ENCODE data around the gene FAM131C. TPM values are rescaled to one million over a fixed set of nuclear protein-coding genes. Genes with fewer than 3 reads are reported as not detected.
"Not testable (repeated sequence)": the region's sequence is repeated elsewhere in the genome, so short reads cannot be mapped to it uniquely, and the experiment has no call there.

FAM131C gene
- polyA plus RNA-seq, 3 donors, result not detected

DNA sequence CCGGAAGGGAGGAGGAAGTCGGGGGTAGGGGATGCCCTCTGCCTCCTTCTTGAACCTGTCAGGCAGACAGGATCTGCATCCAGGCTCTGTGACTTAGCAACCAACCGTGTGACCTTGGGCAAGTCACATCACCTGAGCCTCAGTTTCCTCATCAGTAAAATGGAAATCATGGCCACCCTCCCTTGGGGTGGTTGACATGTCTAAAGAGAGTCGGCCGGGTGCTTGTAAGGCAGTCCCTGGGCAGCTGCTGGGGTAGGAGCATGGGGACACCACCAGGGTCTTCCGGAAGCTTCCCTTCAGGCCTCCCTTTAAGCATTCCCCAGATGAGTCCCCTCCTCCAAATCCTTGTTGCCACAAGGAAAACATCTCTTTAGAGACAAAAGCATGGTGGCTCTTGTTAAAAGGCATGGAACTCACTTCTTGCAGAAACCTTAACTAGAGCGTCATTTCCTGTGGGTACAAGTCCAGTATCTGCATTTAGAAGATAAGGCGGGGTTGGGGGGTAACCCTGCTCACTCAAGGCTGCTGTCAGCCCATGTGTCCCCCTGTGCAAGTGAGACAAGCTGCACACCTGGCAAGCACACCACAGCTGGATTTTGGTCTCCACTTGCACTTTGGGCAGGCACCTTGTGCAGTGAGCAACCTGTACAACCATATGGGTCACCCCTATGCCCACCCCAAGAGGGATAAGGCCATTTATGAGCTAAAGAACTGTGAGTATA is 19.5 kb downstream of the FAM131C start:
- H3K27me3 Mint-ChIP-seq (ENCODE audit: low read depth in 3 of 3), result peaks cover 0 to 19% (median 3%) of the 10 kb centered on the region in 3 donors
- Histone ChIP-seq H3K79me2 (ENCODE audit: insufficient read depth, low read length) (no peaks in the 10 kb centered on the region), H4K20me1 (ENCODE audit: insufficient read depth, low read length) (no peaks in the 10 kb centered on the region), H3K9ac (ENCODE audit: insufficient read depth, low read length, poor library complexity, severe bottlenecking) (no peak overlapping the region), H3K36me3 (replicated peaks in 1 of 2; ENCODE audit: control insufficient read depth in 1 of 2, insufficient read depth in 2 of 2, low read length in 2 of 2) (no peaks in the 10 kb centered on the region), H3K27ac (ENCODE audit: low read depth in 1 of 2, low read length in 2 of 2) (no peak overlapping the region), H3K4me3 (replicated peaks in 1 of 3; ENCODE audit: low read depth in 2 of 3, low read length in 3 of 3) (no peak overlapping the region), H3K4me1 (ENCODE audit: control insufficient read depth in 1 of 2, insufficient read depth in 2 of 2, low read length in 2 of 2) (peaks cover under 1 to 3% of the 10 kb centered on the region in 2 donors), H3K9me3 (replicated peaks in 1 of 2; ENCODE audit: control insufficient read depth in 1 of 2, insufficient read depth in 1 of 2, low read length in 2 of 2) (no peaks in the 10 kb centered on the region), H2AFZ (ENCODE audit: insufficient read depth, low read depth, low read length, poor library complexity, severe bottlenecking) (no peak overlapping the region), H3K27me3 (ENCODE audit: control insufficient read depth in 2 of 2, insufficient read depth in 2 of 2, low read length in 2 of 2) (no peaks in the 10 kb centered on the region), H3K4me2 (replicated peaks; ENCODE audit: extremely low read depth, low read length, poor library complexity, severe bottlenecking) (no peak overlapping the region)
- no peaks in the 10 kb centered on the region for H3K36me3 Mint-ChIP-seq
- no peak overlapping the region for H3K27ac Mint-ChIP-seq
- intact Hi-C loops (cut with micrococcal nuclease), result loop anchor here in 1 of 2 donors (2.0 to 10.0 kb wide), 2 partner anchors 41 to 259 kb away; no protein-coding TSS in a partner anchor
- WGBS (ENCODE audit: insufficient coverage), result 65% methylated on average over 3 of the region's 8 CpGs
- H3K9me3 Mint-ChIP-seq, result peaks cover 0 to 2% (median 0%) of the 10 kb centered on the region in 7 donors
- no peak for DNase-seq
- H3K4me1 Mint-ChIP-seq, result peaks cover 4% of the 10 kb centered on the region
- TF ChIP-seq, protein P1, sequence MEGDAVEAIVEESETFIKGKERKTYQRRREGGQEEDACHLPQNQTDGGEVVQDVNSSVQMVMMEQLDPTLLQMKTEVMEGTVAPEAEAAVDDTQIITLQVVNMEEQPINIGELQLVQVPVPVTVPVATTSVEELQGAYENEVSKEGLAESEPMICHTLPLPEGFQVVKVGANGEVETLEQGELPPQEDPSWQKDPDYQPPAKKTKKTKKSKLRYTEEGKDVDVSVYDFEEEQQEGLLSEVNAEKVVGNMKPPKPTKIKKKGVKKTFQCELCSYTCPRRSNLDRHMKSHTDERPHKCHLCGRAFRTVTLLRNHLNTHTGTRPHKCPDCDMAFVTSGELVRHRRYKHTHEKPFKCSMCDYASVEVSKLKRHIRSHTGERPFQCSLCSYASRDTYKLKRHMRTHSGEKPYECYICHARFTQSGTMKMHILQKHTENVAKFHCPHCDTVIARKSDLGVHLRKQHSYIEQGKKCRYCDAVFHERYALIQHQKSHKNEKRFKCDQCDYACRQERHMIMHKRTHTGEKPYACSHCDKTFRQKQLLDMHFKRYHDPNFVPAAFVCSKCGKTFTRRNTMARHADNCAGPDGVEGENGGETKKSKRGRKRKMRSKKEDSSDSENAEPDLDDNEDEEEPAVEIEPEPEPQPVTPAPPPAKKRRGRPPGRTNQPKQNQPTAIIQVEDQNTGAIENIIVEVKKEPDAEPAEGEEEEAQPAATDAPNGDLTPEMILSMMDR (IDR thresholded peaks at IDR 0.05), result no peak
- H3K4me3 Mint-ChIP-seq, result no peak overlapping the region

DNA sequence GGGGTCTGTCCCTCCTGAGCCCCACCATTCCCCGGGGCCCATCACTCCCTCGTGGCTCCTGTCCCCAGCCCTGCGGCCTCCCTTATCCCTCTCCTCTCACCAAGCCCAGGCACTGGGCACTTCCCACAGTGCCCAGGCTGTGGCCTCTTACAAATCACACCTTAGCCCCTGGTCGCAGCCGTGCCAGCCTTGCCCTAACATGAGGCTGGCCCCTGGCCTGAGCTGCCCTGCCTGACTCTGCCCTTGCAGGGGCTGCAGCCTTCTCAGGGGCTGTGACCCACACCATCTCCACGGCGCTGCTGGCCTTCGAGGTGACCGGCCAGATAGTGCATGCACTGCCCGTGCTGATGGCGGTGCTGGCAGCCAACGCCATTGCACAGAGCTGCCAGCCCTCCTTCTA is 21.5 kb downstream of the FAM131C start:
- DNase-seq; H3K27me3 ChIP-seq (ENCODE audit: control insufficient read depth in 2 of 2, insufficient read depth in 2 of 2, low read length in 2 of 2); H3K9ac ChIP-seq (ENCODE audit: insufficient read depth, low read length, poor library complexity, severe bottlenecking); H2AFZ ChIP-seq (ENCODE audit: insufficient read depth, low read depth, low read length, poor library complexity, severe bottlenecking); H3K4me1 ChIP-seq (ENCODE audit: control insufficient read depth in 1 of 2, insufficient read depth in 2 of 2, low read length in 2 of 2); H3K4me2 ChIP-seq (replicated peaks; ENCODE audit: extremely low read depth, low read length, poor library complexity, severe bottlenecking); H3K27ac Mint-ChIP-seq; H3K4me1 Mint-ChIP-seq; H4K20me1 ChIP-seq (ENCODE audit: insufficient read depth, low read length); H3K4me3 ChIP-seq (replicated peaks in 1 of 3; ENCODE audit: low read depth in 2 of 3, low read length in 3 of 3); H3K79me2 ChIP-seq (ENCODE audit: insufficient read depth, low read length); H3K9me3 Mint-ChIP-seq; H3K36me3 ChIP-seq (replicated peaks in 1 of 2; ENCODE audit: control insufficient read depth in 1 of 2, insufficient read depth in 2 of 2, low read length in 2 of 2); H3K27ac ChIP-seq (ENCODE audit: low read depth in 1 of 2, low read length in 2 of 2); H3K4me3 Mint-ChIP-seq; H3K36me3 Mint-ChIP-seq; H3K9me3 ChIP-seq (replicated peaks in 1 of 2; ENCODE audit: control insufficient read depth in 1 of 2, insufficient read depth in 1 of 2, low read length in 2 of 2): not testable (repeated sequence)
- intact Hi-C loops (cut with micrococcal nuclease), result loop anchor here in 1 of 2 donors (10.0 kb wide), 1 partner anchor 257 kb away; no protein-coding TSS in a partner anchor
- 95% methylated on average over 9 of the region's 12 CpGs for WGBS (ENCODE audit: insufficient coverage)
- peaks cover 0 to 31% (median 5%) of the 10 kb centered on the region in 3 donors for H3K27me3 Mint-ChIP-seq (ENCODE audit: low read depth in 3 of 3)

Measured in CD14-positive monocyte (primary cell).